ENCODE data around the gene IGF1R.

DNA sequence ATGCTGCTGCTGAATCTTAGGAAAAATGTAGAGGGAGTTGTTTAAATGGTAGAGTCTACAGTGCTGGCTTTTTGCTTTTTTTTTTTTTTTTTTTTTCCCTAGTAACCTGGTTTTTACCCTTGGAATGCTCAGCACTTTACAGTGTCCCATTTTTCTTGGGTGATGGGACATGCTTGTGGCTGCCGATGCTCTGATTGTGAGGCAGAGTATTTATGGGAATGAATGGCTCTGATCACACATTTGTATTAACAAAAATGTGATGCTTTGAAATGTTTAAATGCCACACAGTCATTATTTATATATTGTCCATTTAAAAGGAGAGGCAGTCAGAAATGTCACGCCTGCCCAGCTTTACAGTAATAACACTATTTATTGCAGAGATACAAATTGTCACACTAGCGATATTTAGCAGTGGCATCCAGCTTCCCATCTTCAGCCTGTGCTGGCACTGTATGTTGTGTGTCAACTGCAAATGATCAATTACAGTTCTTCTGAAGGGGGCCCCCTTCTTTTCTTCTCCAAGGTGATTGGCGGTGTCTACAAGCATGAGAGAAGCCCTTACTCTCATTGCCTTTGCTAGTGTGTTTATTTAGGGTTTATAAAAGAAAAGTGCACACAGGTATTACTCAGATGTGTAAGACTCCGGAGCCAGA lies 30.9 kb upstream of the IGF1R start:
- TF ChIP-seq, protein P1, sequence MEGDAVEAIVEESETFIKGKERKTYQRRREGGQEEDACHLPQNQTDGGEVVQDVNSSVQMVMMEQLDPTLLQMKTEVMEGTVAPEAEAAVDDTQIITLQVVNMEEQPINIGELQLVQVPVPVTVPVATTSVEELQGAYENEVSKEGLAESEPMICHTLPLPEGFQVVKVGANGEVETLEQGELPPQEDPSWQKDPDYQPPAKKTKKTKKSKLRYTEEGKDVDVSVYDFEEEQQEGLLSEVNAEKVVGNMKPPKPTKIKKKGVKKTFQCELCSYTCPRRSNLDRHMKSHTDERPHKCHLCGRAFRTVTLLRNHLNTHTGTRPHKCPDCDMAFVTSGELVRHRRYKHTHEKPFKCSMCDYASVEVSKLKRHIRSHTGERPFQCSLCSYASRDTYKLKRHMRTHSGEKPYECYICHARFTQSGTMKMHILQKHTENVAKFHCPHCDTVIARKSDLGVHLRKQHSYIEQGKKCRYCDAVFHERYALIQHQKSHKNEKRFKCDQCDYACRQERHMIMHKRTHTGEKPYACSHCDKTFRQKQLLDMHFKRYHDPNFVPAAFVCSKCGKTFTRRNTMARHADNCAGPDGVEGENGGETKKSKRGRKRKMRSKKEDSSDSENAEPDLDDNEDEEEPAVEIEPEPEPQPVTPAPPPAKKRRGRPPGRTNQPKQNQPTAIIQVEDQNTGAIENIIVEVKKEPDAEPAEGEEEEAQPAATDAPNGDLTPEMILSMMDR (IDR thresholded peaks at IDR 0.05), result no peak
- TF ChIP-seq POLR2A (IDR thresholded peaks at IDR 0.05), result no peak

All from adrenal gland (tissue), 5 donors.